ENCODE results near the gene SLC2A10. TPM values are rescaled to one million over a fixed set of nuclear protein-coding genes. Genes with fewer than 3 reads are reported as not detected.
A peak's percentile ranks its signal among the peaks of the same experiment; 100 is the strongest.

Gene SLC2A10
- total RNA-seq, 1 experiment from 2014 or later = 4.2 TPM

DNA sequence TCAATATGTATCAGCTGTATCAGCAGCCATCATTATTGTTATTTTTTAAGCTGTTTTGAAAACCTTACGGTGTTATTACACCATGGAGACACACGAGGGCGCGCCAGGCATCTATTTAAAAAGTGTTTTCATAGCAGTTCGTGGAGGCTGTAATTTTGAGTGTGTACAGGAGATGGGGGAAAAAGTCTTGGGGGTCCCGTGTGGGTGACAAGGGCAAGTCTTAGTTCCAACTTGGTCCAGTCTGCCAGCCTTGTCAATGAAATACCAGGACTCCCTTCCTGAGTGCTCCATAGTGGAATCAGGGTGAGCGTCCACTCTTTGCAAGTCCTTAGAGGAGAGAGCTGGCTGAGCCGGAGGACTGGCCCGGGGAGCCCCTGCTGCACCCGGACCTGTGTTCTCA lies 43.3 kb downstream of the SLC2A10 start:
- peaks cover 7% of the 10 kb centered on the region for H3K4me1 Mint-ChIP-seq (ENCODE audit: low read depth, unreplicated experiment)
- H3K4me3 Mint-ChIP-seq (ENCODE audit: unreplicated experiment) = no peak overlapping the region
- intact Hi-C loops (cut with micrococcal nuclease; ENCODE audit: unreplicated experiment) = loop anchor here (1.0 to 2.0 kb wide), 3 partner anchors 231 to 868 kb away; no protein-coding TSS in a partner anchor
- TF ChIP-seq, protein P1, sequence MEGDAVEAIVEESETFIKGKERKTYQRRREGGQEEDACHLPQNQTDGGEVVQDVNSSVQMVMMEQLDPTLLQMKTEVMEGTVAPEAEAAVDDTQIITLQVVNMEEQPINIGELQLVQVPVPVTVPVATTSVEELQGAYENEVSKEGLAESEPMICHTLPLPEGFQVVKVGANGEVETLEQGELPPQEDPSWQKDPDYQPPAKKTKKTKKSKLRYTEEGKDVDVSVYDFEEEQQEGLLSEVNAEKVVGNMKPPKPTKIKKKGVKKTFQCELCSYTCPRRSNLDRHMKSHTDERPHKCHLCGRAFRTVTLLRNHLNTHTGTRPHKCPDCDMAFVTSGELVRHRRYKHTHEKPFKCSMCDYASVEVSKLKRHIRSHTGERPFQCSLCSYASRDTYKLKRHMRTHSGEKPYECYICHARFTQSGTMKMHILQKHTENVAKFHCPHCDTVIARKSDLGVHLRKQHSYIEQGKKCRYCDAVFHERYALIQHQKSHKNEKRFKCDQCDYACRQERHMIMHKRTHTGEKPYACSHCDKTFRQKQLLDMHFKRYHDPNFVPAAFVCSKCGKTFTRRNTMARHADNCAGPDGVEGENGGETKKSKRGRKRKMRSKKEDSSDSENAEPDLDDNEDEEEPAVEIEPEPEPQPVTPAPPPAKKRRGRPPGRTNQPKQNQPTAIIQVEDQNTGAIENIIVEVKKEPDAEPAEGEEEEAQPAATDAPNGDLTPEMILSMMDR (IDR thresholded peaks at IDR 0.05; ENCODE audit: insufficient read depth in 1 of 2, low read depth in 1 of 2, low read length in 1 of 2, severe bottlenecking in 1 of 2, unreplicated experiment in 1 of 2) = peak; percentile 90 to 94
- no TSS peak for BruUV-seq (replicated peaks)
- Histone ChIP-seq H3K36me3 (ENCODE audit: control insufficient read depth, insufficient read depth, low read length) (no peaks in the 10 kb centered on the region), H3K9me3 (no peaks in the 10 kb centered on the region), H3K27me3 (replicated peaks; ENCODE audit: control insufficient read depth, insufficient read depth, low read length) (no peaks in the 10 kb centered on the region), H3K4me1 (0 out of 2 replicates have a peak, but pooled peaks cover under 1% of the 10 kb centered on the region), H3K4me3 (ENCODE audit: low read depth, low read length) (no peak overlapping the region)
- no peaks in the 10 kb centered on the region for H3K9me3 Mint-ChIP-seq (ENCODE audit: unreplicated experiment)
- CTCF ChIA-PET = interaction anchor here (0.5 to 2.1 kb wide), 21 partner anchors 11 to 703 kb away, joined by 3 to 14 read pairs (median 4); partner anchors contain the start of gene ZMYND8
- peak; percentile 77 to 81 for DNase-seq
- H3K27ac Mint-ChIP-seq (ENCODE audit: unreplicated experiment) = no peak overlapping the region
- no peaks in the 10 kb centered on the region for H3K36me3 Mint-ChIP-seq (ENCODE audit: insufficient read depth, unreplicated experiment)
- POLR2A ChIA-PET = interaction anchor here (0.5 kb wide), 1 partner anchor 205 kb away, joined by 3 read pairs; no protein-coding TSS in a partner anchor
- H3K27me3 Mint-ChIP-seq (ENCODE audit: insufficient read depth, unreplicated experiment) = peaks cover 21% of the 10 kb centered on the region

- TF ChIP-seq, protein P1 (IDR thresholded peaks at IDR 0.05; ENCODE audit: insufficient read depth in 1 of 2, low read depth in 1 of 2, low read length in 1 of 2, severe bottlenecking in 1 of 2, unreplicated experiment in 1 of 2) = no peak
- H3K27me3 Mint-ChIP-seq (ENCODE audit: insufficient read depth, unreplicated experiment) = peaks cover 19% of the 10 kb centered on the region
- no peak overlapping the region for H3K4me3 ChIP-seq (ENCODE audit: low read depth, low read length)
- H3K36me3 ChIP-seq (ENCODE audit: control insufficient read depth, insufficient read depth, low read length) = no peaks in the 10 kb centered on the region
- CTCF ChIA-PET = interaction anchor here (0.5 to 1.1 kb wide), 3 partner anchors 11 to 628 kb away, joined by 3 to 5 read pairs (median 3); no protein-coding TSS in a partner anchor
- no TSS peak for BruUV-seq (replicated peaks)
- intact Hi-C loops (cut with micrococcal nuclease; ENCODE audit: unreplicated experiment) = loop anchor here (5.0 kb wide), 1 partner anchor 257 kb away; no protein-coding TSS in a partner anchor
- no peak overlapping the region for H3K27ac Mint-ChIP-seq (ENCODE audit: unreplicated experiment)
- H3K4me1 ChIP-seq = no peaks in the 10 kb centered on the region
- no peaks in the 10 kb centered on the region for H3K9me3 ChIP-seq
- no peak overlapping the region for H3K4me3 Mint-ChIP-seq (ENCODE audit: unreplicated experiment)
- H3K4me1 Mint-ChIP-seq (ENCODE audit: low read depth, unreplicated experiment) = peaks cover 13% of the 10 kb centered on the region
- H3K27me3 ChIP-seq (replicated peaks; ENCODE audit: control insufficient read depth, insufficient read depth, low read length) = peaks cover 1% of the 10 kb centered on the region; the same call in 1 of the 2 replicates
- no peaks in the 10 kb centered on the region for H3K9me3 Mint-ChIP-seq (ENCODE audit: unreplicated experiment)
- no peak for DNase-seq
- POLR2A ChIA-PET = no interaction called here
- no peaks in the 10 kb centered on the region for H3K36me3 Mint-ChIP-seq (ENCODE audit: insufficient read depth, unreplicated experiment)
Measured at GRCh38 chr20:46755483-46756413, 46.3 kb downstream of the SLC2A10 start.

DNA sequence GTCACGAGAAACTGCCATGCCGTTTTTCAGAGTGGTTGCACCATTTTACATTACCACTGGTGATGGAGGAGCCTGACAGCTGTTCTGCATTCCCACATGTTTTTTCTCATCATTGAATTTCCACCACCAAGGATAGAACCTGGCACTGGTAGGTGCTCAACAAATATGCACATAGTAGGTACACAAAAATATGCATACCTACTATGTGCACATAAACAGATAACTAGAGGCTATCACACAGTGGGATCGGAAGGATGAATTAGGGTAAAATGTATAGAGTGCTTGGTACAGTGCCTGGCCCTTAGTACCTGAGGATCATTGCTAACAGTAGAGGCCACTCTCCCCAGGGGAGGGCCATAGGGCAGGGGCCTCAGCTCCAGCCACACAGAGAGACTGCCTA lies 47.0 kb downstream of the SLC2A10 start:
- no peaks in the 10 kb centered on the region for H3K9me3 Mint-ChIP-seq (ENCODE audit: unreplicated experiment)
- no peaks in the 10 kb centered on the region for H3K36me3 Mint-ChIP-seq (ENCODE audit: insufficient read depth, unreplicated experiment)
- no peaks in the 10 kb centered on the region for H3K36me3 ChIP-seq (ENCODE audit: control insufficient read depth, insufficient read depth, low read length)
- no peak overlapping the region for H3K27ac Mint-ChIP-seq (ENCODE audit: unreplicated experiment)
- H3K27me3 ChIP-seq (replicated peaks; ENCODE audit: control insufficient read depth, insufficient read depth, low read length) = peaks cover 1% of the 10 kb centered on the region; the same call in 1 of the 2 replicates
- no peak overlapping the region for H3K4me3 ChIP-seq (ENCODE audit: low read depth, low read length)
- BruUV-seq (replicated peaks) = no TSS peak
- H3K27me3 Mint-ChIP-seq (ENCODE audit: insufficient read depth, unreplicated experiment) = peaks cover 23% of the 10 kb centered on the region
- no peaks in the 10 kb centered on the region for H3K4me1 ChIP-seq
- peaks cover 13% of the 10 kb centered on the region for H3K4me1 Mint-ChIP-seq (ENCODE audit: low read depth, unreplicated experiment)
- ChIA-PET POLR2A (no interaction called here), CTCF (no interaction called here)
- TF ChIP-seq, protein P1 (IDR thresholded peaks at IDR 0.05; ENCODE audit: insufficient read depth in 1 of 2, low read depth in 1 of 2, low read length in 1 of 2, severe bottlenecking in 1 of 2, unreplicated experiment in 1 of 2) = no peak
- H3K4me3 Mint-ChIP-seq (ENCODE audit: unreplicated experiment) = no peak overlapping the region
- no peaks in the 10 kb centered on the region for H3K9me3 ChIP-seq
- intact Hi-C loops (cut with micrococcal nuclease; ENCODE audit: unreplicated experiment) = loop anchor here (5.0 kb wide), 1 partner anchor 256 kb away; no protein-coding TSS in a partner anchor
- no peak for DNase-seq
